OCI-LY1 (cell line): ENCODE data around the gene ATF7IP.
A peak's percentile ranks its signal among the peaks of the same experiment; 100 is the strongest.

Source experiments
- H2AFZ ChIP-seq: fragments of 200-600 bp; sonication (generic), shearing (Covaris generic); 2 replicates; pipeline ENCODE4 v1.6.0; 2014; ENCODE audit warnings: antibody characterized with exemption, mild to moderate bottlenecking, low read length
- H3F3A ChIP-seq: fragments of 200-600 bp; sonication (generic), shearing (Covaris generic); 2 replicates; pipeline ENCODE4 v1.6.0; 2014; ENCODE audit warnings: mild to moderate bottlenecking, antibody characterized with exemption, low read length, moderate library complexity; ENCODE audit not compliant: insufficient read depth
- H3K27ac ChIP-seq: fragments of 200-600 bp; sonication (generic); 2 replicates; pipeline ENCODE4 v1.5.1; 2014; ENCODE audit warnings: low read length, mixed run types, mild to moderate bottlenecking, low read depth; ENCODE audit not compliant: poor library complexity, severe bottlenecking
- H3K27me3 ChIP-seq: fragments of 200-600 bp; sonication (generic); 2 replicates; pipeline ENCODE4 v1.6.0; 2014; ENCODE audit warnings: antibody characterized with exemption, mild to moderate bottlenecking, low read length, moderate library complexity; ENCODE audit not compliant: insufficient read depth
- H3K36me3 ChIP-seq: fragments of 200-600 bp; sonication (generic); 2 replicates; pipeline ENCODE4 v1.6.1; 2014; ENCODE audit warnings: mild to moderate bottlenecking, antibody characterized with exemption, low read length, moderate library complexity, mixed read lengths; ENCODE audit not compliant: insufficient read depth
- H3K4me1 ChIP-seq: fragments of 200-600 bp; sonication (generic); 2 replicates; pipeline ENCODE4 v1.5.1; 2014; ENCODE audit warnings: mild to moderate bottlenecking, low read length, moderate library complexity; ENCODE audit not compliant: insufficient read depth, severe bottlenecking
- H3K4me2 ChIP-seq: fragments of 200-600 bp; sonication (generic), shearing (Covaris generic); 2 replicates; pipeline ENCODE4 v1.6.1; 2014; ENCODE audit warnings: low read length
- H3K4me3 ChIP-seq: fragments of 200-600 bp; sonication (generic); 2 replicates; pipeline ENCODE4 v1.5.1; 2014; ENCODE audit warnings: low read length, low read depth, mild to moderate bottlenecking, mixed read lengths; ENCODE audit not compliant: poor library complexity, severe bottlenecking
- H3K79me2 ChIP-seq: fragments of 200-600 bp; shearing (Covaris generic); 2 replicates; pipeline ENCODE4 v1.6.1; 2016; ENCODE audit warnings: mixed run types, low read length, mixed read lengths; ENCODE audit not compliant: insufficient read depth
- H3K9ac ChIP-seq: fragments of 200-600 bp; sonication (generic), shearing (Covaris generic); 2 replicates; pipeline ENCODE4 v1.6.1; 2014; ENCODE audit warnings: mild to moderate bottlenecking, low read length, mixed read lengths
- H3K9me2 ChIP-seq: fragments of 200-600 bp; sonication (generic), shearing (Covaris generic); 2 replicates; pipeline ENCODE4 v1.6.1; 2014; ENCODE audit warnings: low read depth, mild to moderate bottlenecking, low read length, mixed read lengths
- H3K9me3 ChIP-seq: fragments of 200-600 bp; shearing (Covaris generic); 2 replicates; pipeline ENCODE4 v1.6.1; 2014; ENCODE audit warnings: low read length, mixed read lengths
- H4K20me1 ChIP-seq: fragments of 200-600 bp; sonication (generic), shearing (Covaris generic); 2 replicates; pipeline ENCODE4 v1.6.0; 2016; ENCODE audit warnings: mild to moderate bottlenecking, low read length; ENCODE audit not compliant: insufficient read depth
- EZH2 ChIP-seq: fragments of 200-600 bp; sonication (generic), shearing (Covaris generic); IDR thresholded peaks from 2 replicates; pipeline ENCODE4 v1.8.0; 2017; ENCODE audit warnings: borderline replicate concordance, mixed run types, mild to moderate bottlenecking, antibody characterized with exemption, low read length, moderate library complexity, mixed read lengths
- TF ChIP-seq, protein P1 (sequence below): fragments of 200-600 bp; sonication (generic), shearing (Covaris generic); IDR thresholded peaks from 2 replicates; pipeline ENCODE4 v1.5.1; 2017; ENCODE audit warnings: mild to moderate bottlenecking, antibody characterized with exemption, low read length, moderate library complexity, mixed read lengths

ATF7IP gene

DNA sequence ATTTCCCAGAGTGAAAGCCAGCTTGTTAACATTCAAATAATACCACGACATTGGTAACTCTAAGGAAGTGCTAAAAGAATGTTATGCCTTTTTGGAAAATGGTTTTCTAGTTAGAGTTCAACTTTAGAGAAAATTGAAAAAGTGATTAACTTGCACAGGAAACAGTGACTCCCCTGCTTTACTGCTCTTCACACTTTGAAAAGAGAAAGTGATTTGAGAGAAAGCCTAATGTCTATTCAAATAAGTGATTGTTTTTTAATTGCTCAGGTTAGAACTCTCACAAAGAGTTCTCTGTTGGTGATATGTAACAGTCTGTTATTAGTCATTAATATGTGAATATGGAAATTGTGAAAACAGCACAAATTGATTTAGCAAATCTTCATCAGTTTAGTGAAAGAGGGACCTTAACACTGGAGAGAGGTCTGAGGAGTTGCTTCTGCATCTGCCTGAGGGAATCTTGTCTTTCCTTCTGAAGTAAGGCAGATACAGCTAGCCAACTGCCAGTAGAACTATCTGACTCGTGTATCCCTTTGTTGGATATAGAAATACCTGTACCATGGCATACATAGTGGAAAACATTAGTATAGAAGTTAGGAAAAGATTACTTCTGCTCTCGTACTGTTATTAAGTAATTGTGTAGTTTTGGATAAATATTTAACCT, 25.5 kb downstream of the ATF7IP start:
- H3K79me2 ChIP-seq, result peaks cover 78% of the 10 kb centered on the region
- no peak overlapping the region for H2AFZ ChIP-seq
- H3K27ac ChIP-seq, result no peak overlapping the region
- H3K9me3 ChIP-seq, result no peaks in the 10 kb centered on the region
- H4K20me1 ChIP-seq, result no peaks in the 10 kb centered on the region
- peaks cover 61% of the 10 kb centered on the region for H3K36me3 ChIP-seq
- TF ChIP-seq EZH2, result no peak
- TF ChIP-seq, protein P1, sequence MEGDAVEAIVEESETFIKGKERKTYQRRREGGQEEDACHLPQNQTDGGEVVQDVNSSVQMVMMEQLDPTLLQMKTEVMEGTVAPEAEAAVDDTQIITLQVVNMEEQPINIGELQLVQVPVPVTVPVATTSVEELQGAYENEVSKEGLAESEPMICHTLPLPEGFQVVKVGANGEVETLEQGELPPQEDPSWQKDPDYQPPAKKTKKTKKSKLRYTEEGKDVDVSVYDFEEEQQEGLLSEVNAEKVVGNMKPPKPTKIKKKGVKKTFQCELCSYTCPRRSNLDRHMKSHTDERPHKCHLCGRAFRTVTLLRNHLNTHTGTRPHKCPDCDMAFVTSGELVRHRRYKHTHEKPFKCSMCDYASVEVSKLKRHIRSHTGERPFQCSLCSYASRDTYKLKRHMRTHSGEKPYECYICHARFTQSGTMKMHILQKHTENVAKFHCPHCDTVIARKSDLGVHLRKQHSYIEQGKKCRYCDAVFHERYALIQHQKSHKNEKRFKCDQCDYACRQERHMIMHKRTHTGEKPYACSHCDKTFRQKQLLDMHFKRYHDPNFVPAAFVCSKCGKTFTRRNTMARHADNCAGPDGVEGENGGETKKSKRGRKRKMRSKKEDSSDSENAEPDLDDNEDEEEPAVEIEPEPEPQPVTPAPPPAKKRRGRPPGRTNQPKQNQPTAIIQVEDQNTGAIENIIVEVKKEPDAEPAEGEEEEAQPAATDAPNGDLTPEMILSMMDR, result no peak
- H3K9me2 ChIP-seq, result no peaks in the 10 kb centered on the region
- H3K4me2 ChIP-seq, result no peak overlapping the region
- no peak overlapping the region for H3K4me3 ChIP-seq
- no peaks in the 10 kb centered on the region; the same call in 1 of the 2 replicates for H3F3A ChIP-seq
- H3K27me3 ChIP-seq, result no peaks in the 10 kb centered on the region
- H3K9ac ChIP-seq, result no peak overlapping the region
- peaks cover 24% of the 10 kb centered on the region for H3K4me1 ChIP-seq

DNA sequence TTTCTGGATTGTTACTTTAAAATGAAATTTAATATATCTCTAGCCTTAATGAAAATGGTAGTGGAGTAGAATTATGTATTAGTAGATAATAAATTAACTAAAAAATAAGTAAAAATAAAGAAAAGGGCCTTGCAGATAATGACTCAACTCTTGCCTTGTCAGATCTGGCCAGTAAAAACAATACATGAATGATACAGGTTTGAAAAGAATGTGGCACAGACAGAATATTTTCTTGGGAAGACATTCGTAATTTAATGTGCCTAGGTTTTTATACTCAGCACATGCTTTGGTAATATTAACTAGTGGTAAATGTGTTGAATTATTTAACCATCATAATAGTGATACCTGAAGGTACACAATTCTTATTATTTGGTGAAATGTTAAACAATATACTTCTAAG, 28.3 kb downstream of the ATF7IP start:
- H3K4me1 ChIP-seq, result peaks cover 27% of the 10 kb centered on the region
- no peaks in the 10 kb centered on the region for H3K9me2 ChIP-seq
- no peak overlapping the region for H3K9ac ChIP-seq
- no peak overlapping the region for H3K4me3 ChIP-seq
- peaks cover 78% of the 10 kb centered on the region for H3K79me2 ChIP-seq
- no peaks in the 10 kb centered on the region for H3K27me3 ChIP-seq
- H4K20me1 ChIP-seq, result no peaks in the 10 kb centered on the region
- H3K27ac ChIP-seq, result peak overlapping the region; percentile 82
- H3K9me3 ChIP-seq, result no peaks in the 10 kb centered on the region
- 0 out of 2 replicates have a peak overlapping the region, but pooled peaks have one; percentile 6 for H3K4me2 ChIP-seq
- TF ChIP-seq EZH2, result no peak
- TF ChIP-seq, protein P1, result no peak
- H3F3A ChIP-seq, result no peaks in the 10 kb centered on the region; the same call in 1 of the 2 replicates
- H3K36me3 ChIP-seq, result peaks cover 45% of the 10 kb centered on the region
- no peak overlapping the region for H2AFZ ChIP-seq

DNA sequence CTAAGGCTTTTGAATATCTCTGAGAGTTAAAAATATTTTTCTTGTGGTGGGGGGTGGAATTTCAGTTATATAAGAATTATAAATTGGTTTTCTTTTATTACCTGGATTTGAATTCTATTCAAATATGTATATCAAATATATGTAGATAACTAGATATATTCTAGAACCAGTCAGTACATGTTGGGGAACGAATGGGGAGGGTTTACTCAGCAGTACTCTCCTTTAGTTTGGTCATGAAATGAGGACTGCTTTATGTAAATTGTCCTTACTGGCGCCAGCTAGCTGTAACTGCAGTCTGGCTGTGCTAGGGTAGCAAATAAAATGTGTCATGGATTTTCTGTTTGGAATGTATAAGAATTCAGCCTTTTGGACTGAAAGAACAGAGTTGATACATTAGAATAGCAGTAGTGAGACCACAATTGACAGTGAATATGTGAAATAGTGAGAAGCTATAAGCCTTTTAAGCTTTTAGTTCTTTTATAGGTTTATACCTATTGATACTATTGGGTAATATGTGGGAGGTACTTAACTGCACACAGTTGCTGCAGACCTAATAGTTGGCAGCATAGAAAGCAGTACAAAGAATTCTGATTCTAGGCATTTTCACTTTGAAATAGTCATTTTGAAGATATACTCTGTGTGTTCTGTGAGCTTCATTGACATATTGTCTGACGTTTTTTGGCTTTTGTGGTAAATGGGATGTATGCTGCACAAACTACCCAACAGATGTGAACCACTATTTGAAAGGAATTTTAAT, 29.0 kb downstream of the ATF7IP start:
- no peak overlapping the region for H3K9ac ChIP-seq
- H3K27ac ChIP-seq, result peak overlapping the region; percentile 82

More for the DNA sequence above, 29.0 kb downstream of the ATF7IP start:
- no peak overlapping the region for H3K4me3 ChIP-seq
- no peaks in the 10 kb centered on the region for H3K9me2 ChIP-seq
- H3F3A ChIP-seq, result no peaks in the 10 kb centered on the region
- TF ChIP-seq, protein P1, result no peak
- TF ChIP-seq EZH2, result no peak
- no peaks in the 10 kb centered on the region for H3K27me3 ChIP-seq
- H3K9me3 ChIP-seq, result no peaks in the 10 kb centered on the region
- peaks cover 39% of the 10 kb centered on the region for H3K36me3 ChIP-seq
- H3K4me1 ChIP-seq, result peaks cover 27% of the 10 kb centered on the region
- no peaks in the 10 kb centered on the region for H4K20me1 ChIP-seq
- no peak overlapping the region for H2AFZ ChIP-seq
- H3K4me2 ChIP-seq, result peak overlapping the region; percentile 7
- peaks cover 81% of the 10 kb centered on the region for H3K79me2 ChIP-seq
